Measurements from ENCODE around the gene SLC66A2. TPM values are rescaled to one million over a fixed set of nuclear protein-coding genes. Genes with fewer than 3 reads are reported as not detected.

SLC66A2 gene
- total RNA-seq, 1 experiment from 2014 or later, result 52.8 TPM

DNA sequence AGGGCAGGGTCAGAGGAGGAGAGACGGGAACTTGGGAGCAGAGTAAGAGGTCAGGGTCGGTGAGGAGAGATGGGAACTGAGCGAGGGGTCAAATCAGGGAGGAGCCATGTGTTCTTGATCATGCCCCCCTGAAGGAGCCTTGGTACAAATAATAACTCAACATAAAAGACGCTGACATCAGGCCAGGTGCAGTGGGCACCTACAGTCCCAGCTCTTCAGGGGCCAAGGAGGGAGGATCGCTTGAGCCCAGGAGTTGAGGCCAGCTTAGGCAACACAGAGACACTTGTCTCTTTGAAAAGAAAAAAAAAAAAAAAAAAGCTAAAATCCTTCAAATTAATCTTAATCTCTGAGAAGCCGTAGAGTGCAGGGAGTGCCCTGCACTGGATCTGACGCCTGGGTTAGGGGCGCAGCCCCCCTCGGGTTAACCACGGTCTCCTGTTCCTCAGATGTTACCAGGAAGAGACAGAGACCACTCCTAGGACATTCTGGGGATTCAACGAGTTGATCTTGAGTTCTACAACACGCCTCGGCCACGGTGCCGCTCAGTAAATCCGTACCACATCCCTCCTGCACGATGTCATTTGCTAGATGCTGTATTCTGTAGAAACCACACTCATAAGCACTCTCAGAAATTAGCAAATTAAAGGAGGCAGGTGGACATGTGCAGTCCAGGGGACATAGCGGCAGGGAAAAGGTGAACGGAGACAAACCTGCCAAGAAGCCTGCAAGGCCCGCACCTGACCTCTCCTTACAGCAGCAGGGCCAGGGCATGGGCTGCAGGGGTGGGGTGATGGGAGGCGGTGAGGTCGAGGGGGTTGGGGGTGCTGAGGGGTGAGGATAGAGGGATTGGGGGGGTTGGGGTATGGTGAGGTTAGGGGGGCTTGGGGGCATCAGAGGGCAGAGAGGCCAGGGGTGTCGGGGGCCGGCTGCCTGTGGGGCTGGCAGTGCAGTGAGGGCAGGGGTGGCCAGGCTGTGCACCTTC is 29.2 kb downstream of the SLC66A2 start:
- intact Hi-C loops (cut with micrococcal nuclease), result no loop called here
- ATAC-seq (no peak), DNase-seq (no peak)
- TF ChIP-seq, protein P1, sequence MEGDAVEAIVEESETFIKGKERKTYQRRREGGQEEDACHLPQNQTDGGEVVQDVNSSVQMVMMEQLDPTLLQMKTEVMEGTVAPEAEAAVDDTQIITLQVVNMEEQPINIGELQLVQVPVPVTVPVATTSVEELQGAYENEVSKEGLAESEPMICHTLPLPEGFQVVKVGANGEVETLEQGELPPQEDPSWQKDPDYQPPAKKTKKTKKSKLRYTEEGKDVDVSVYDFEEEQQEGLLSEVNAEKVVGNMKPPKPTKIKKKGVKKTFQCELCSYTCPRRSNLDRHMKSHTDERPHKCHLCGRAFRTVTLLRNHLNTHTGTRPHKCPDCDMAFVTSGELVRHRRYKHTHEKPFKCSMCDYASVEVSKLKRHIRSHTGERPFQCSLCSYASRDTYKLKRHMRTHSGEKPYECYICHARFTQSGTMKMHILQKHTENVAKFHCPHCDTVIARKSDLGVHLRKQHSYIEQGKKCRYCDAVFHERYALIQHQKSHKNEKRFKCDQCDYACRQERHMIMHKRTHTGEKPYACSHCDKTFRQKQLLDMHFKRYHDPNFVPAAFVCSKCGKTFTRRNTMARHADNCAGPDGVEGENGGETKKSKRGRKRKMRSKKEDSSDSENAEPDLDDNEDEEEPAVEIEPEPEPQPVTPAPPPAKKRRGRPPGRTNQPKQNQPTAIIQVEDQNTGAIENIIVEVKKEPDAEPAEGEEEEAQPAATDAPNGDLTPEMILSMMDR (conservative IDR thresholded peaks at IDR 0.05; ENCODE audit: low read depth, low read length), result no peak
- TF ChIP-seq EZH2phosphoT487 (IDR thresholded peaks at IDR 0.05; ENCODE audit: borderline replicate concordance, low read length), result no peak
- TF ChIP-seq EZH2 (IDR thresholded peaks at IDR 0.05; ENCODE audit: low read length, unreplicated experiment), result no peak
- Histone ChIP-seq H3K4me3 (ENCODE audit: low read length) (no peak overlapping the region), H3K79me2 (ENCODE audit: low read length) (no peaks in the 10 kb centered on the region), H3F3A (ENCODE audit: low read length, unreplicated experiment) (no peaks in the 10 kb centered on the region), H3K36me3 (ENCODE audit: low read depth, low read length) (0 out of 2 replicates have a peak, but pooled peaks cover 12% of the 10 kb centered on the region), H3K9ac (ENCODE audit: low read length) (no peak overlapping the region), H3K4me1 (ENCODE audit: insufficient read depth, low read length) (no peaks in the 10 kb centered on the region), H3K4me2 (ENCODE audit: low read length) (no peak overlapping the region), H3K27me3 (ENCODE audit: low read length) (no peaks in the 10 kb centered on the region), H3K9me3 (ENCODE audit: low read length) (no peaks in the 10 kb centered on the region), H2AFZ (ENCODE audit: low read length) (no peak overlapping the region), H3K9me2 (replicated peaks; ENCODE audit: low read length) (no peaks in the 10 kb centered on the region), H3K27ac (ENCODE audit: low read length) (no peak overlapping the region), H4K20me1 (ENCODE audit: low read length) (no peaks in the 10 kb centered on the region)
- ChIA-PET POLR2A (ENCODE audit: unreplicated experiment) (no interaction called here), CTCF (no interaction called here)
- BruUV-seq (replicated peaks), result no TSS peak

DNA sequence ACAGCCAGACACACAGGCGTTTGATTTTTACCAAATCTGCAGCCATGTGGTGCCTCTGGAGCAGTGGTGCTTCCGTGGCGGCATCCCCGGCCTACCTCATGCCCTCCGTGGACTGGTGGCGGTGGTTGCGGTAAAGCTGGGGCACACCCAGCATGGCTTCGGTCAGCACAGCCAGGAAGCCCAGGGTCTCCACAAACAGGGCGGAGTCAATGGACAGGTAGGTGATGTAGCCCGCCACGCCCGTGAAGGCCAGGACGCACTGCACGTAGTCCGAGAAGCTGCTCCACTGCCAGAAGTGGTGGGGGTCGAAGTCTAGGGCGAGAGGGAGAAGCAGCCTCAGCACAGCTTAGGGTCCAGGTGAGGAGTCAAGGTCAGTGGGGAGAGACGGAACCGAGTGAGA is 32.4 kb downstream of the SLC66A2 start:
- no peaks in the 10 kb centered on the region for H3K9me3 ChIP-seq (ENCODE audit: low read length)
- BruUV-seq (replicated peaks), result no TSS peak
- H3K4me1 ChIP-seq (ENCODE audit: insufficient read depth, low read length), result no peaks in the 10 kb centered on the region
- CTCF ChIA-PET, result no interaction called here
- POLR2A ChIA-PET (ENCODE audit: unreplicated experiment), result no interaction called here
- DNase-seq, result no peak
- H3K79me2 ChIP-seq (ENCODE audit: low read length), result no peaks in the 10 kb centered on the region
- H4K20me1 ChIP-seq (ENCODE audit: low read length), result no peaks in the 10 kb centered on the region
- no peaks in the 10 kb centered on the region for H3K27me3 ChIP-seq (ENCODE audit: low read length)
- no peak overlapping the region for H3K4me3 ChIP-seq (ENCODE audit: low read length)
- intact Hi-C loops (cut with micrococcal nuclease), result no loop called here
- peaks cover 11% of the 10 kb centered on the region for H3K36me3 ChIP-seq (ENCODE audit: low read depth, low read length)
- H3F3A ChIP-seq (ENCODE audit: low read length, unreplicated experiment), result no peaks in the 10 kb centered on the region
- no peak overlapping the region for H3K4me2 ChIP-seq (ENCODE audit: low read length)
- TF ChIP-seq EZH2phosphoT487 (IDR thresholded peaks at IDR 0.05; ENCODE audit: borderline replicate concordance, low read length) (no peak), EZH2 (IDR thresholded peaks at IDR 0.05; ENCODE audit: low read length, unreplicated experiment) (no peak)
- TF ChIP-seq, protein P1 (conservative IDR thresholded peaks at IDR 0.05; ENCODE audit: low read depth, low read length), result no peak
- H3K9me2 ChIP-seq (replicated peaks; ENCODE audit: low read length), result no peaks in the 10 kb centered on the region
- H3K27ac ChIP-seq (ENCODE audit: low read length), result no peak overlapping the region
- no peak overlapping the region for H2AFZ ChIP-seq (ENCODE audit: low read length)
- no peak for ATAC-seq
- H3K9ac ChIP-seq (ENCODE audit: low read length), result no peak overlapping the region

DNA sequence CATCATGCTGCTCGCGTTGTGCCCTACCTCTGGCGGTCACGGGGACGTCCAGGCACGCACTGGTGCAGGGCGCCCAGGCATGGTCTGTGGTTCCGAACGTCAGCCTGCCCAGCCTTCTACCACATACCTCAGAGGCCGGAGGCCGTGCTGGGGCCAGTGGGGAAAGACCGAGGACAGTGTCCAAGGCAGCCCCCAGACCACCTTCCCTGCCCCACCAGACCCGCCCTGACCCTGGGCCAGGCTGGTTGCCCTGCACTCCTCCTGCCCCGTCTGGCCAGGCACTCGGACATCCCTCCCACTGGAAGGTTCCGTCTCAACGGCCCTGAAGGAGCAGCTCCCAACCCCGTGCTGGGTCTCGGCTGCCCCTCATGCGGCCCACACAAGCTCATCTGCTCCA is 32.8 kb downstream of the SLC66A2 start:
- H3K4me3 ChIP-seq (ENCODE audit: low read length), result no peak overlapping the region
- no peaks in the 10 kb centered on the region for H3K9me2 ChIP-seq (replicated peaks; ENCODE audit: low read length)
- no peaks in the 10 kb centered on the region for H4K20me1 ChIP-seq (ENCODE audit: low read length)
- H3K79me2 ChIP-seq (ENCODE audit: low read length), result no peaks in the 10 kb centered on the region
- H2AFZ ChIP-seq (ENCODE audit: low read length), result no peak overlapping the region
- H3K4me1 ChIP-seq (ENCODE audit: insufficient read depth, low read length), result no peaks in the 10 kb centered on the region
- ChIA-PET CTCF (no interaction called here), POLR2A (ENCODE audit: unreplicated experiment) (no interaction called here)
- H3K9ac ChIP-seq (ENCODE audit: low read length), result no peak overlapping the region
- peaks cover 9% of the 10 kb centered on the region for H3K36me3 ChIP-seq (ENCODE audit: low read depth, low read length)
- ATAC-seq, result no peak
- no peak for DNase-seq
- no peak overlapping the region for H3K4me2 ChIP-seq (ENCODE audit: low read length)
- no peak overlapping the region for H3K27ac ChIP-seq (ENCODE audit: low read length)
- no peak for TF ChIP-seq EZH2 (IDR thresholded peaks at IDR 0.05; ENCODE audit: low read length, unreplicated experiment)
- TF ChIP-seq, protein P1 (conservative IDR thresholded peaks at IDR 0.05; ENCODE audit: low read depth, low read length), result no peak
- no peak for TF ChIP-seq EZH2phosphoT487 (IDR thresholded peaks at IDR 0.05; ENCODE audit: borderline replicate concordance, low read length)
- no TSS peak for BruUV-seq (replicated peaks)
- H3K9me3 ChIP-seq (ENCODE audit: low read length), result no peaks in the 10 kb centered on the region
- H3F3A ChIP-seq (ENCODE audit: low read length, unreplicated experiment), result no peaks in the 10 kb centered on the region
- intact Hi-C loops (cut with micrococcal nuclease), result no loop called here
- H3K27me3 ChIP-seq (ENCODE audit: low read length), result no peaks in the 10 kb centered on the region
